SHP77 (cell line): ENCODE results near the gene KNCN.

Experiments
- DNase-seq, 2 experiments: peaks; one replicate each; lab custom pipeline; 2025; lab: John Stamatoyannopoulos, UW

KNCN gene

DNA sequence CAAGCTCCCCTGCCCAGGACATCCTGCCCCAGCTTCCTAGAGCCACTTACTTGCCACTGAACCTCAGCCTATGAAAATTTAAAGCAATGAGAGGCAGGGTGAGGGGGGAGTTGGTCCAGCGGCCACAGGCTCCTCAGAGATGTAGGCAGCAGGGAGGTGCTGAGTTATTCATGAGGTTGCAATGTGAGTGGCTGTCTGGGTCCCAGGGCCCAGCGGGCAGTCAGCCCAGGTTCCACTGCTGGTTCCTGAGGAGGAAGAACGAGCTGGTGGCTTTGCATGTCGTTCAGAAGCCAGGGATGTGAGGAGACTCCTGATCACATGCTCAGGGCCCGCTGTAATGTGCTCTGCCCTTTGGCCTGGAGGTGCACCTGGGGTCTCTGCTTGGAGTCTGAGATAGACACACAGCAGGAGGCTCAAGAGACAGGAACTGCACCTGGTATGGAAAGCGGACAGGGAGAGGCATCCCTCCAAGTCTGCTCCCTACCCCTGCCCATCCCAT is at the start of gene KNCN:
Gene KNCN, minus strand, starts transcription at position 51 of the 499 bp plus-strand sequence. CDS start 432 bp downstream, outside the sequence.
- DNase-seq: no peak

DNA sequence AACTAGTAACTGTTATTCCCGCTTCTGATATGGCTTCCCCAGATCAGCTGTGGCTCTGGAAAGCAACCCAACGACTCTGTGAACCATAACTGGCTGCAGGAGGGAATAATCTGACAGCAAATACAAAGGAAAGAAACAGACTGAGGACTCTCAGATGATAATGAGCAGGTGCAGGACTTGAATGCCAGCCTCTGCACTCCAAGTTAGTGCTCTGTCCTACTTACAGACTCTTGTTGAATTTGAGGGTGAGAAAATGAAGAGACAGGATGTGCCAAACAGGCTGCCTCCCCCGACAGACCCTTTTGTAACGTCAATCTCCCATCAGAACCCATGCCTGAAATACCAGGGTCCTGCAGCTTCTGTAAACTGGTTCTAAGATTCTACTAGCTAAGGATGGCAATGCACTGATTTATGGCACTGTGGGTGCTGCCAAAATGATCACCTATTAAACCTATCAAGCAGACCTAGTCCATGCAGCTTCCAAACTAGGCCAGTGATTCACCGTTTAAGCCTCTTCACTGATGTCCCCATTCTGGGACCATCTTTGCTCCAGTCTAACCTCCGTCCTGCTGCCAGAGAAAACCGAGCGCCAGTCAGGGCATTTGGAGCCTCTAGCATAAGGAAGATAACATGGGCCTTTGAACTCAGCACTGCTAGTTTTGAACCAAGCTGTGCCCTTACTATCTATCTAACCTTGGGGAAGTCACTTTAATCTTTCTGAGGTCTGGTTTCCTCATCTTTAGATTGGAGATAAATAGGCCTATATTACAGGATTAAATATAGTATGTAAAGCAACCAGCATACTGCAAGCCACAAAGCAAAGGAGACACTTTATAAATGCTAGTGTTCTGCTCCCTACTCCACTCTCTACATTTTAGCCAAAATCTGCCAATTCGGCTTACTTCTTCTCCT is 47.9 kb upstream of the KNCN start:
- DNase-seq: no peak

DNA sequence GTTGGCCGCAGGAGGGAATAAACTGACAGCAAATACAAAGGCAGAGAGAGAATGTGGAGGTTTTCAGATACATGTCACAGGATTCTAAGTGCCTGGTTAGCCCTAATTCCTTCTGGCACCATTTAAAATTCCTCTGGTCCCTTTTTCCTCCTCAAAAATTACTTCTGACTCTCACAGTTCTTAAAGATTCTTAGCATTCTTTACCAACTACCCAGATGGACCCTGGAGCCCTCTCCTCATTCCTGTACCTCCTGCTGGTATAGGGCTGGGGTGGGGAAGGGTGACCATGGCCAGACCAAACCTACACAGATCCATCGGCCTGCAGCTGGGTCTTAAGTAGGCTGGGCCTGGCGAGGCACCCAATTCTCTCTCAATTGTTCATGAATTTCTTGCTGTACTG is 45.4 kb upstream of the KNCN start:
- no peak for DNase-seq

DNA sequence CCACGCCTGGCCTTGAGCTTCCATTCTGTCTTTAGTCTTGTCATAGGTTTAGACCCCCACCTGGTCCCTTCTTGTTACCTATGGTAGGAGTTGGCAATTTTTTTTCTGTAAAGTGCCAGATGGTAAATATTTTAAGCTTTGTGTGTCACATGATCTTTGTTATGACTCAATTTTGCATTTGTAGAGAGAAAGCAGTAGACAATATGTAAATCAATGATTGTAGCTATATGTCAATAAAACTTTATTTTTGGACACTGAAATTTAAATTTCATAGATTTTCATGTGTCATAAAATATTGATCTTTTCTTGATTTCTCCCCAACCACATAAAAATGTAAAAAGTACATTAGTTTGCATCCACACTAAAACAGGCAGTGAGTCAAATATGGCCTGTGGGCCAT is 44.6 kb upstream of the KNCN start:
- no peak for DNase-seq

DNA sequence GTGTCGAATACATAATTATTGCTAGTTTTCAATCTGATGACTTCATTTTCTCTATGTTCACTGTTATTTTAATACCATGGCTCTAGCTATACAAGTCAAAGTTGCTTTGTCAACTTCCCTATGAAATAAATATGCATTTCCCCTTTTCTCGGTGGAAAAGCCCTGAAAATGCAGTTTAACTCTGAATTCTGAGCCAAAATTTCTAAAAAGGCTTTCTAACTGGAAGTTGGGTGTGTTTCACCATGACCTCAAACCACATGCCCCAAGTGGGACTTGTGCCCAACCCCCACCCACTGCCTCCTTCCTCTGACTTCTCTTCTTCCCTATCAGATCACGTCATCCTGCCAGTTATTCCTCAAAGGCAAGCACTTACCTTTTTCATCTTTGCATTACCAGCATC is 43.7 kb upstream of the KNCN start:
- DNase-seq: no peak

DNA sequence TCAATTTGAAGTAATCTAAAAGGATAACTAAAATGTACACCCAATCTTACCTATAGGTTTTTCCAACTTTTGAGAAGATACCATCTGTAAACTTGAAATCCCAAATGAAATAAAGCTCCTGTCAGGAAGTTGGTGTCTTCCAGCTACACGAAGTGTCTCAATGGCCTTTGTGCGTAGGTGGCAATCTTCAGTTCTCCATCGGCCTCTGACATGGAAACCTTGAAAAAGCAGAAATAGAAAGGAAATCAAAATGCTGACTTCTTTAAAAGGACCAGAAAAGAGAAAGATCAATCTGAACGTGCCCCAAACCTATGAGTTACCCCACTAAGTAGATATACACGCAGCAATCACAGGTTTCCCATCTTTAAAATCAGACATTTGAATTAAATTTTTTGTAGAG is 42.6 kb upstream of the KNCN start:
- no peak for DNase-seq

DNA sequence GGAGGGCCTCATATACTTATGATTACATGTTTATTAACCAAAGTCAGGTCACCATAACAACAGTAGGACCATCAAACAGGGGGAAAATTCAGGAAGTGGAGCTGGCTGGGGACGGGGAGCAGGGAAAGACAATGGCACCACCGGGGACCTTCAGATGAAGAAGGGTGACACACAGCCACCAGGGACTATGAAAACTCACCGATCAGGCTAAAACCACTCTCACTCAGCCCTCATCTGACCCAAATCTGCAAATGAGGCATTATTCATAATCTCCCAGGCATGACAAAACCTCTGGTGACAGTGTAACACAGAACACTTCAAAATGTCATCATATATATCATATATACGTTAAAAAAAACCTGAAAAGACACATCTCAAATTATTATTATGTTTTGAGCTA is 41.4 kb upstream of the KNCN start:
- DNase-seq: no peak

DNA sequence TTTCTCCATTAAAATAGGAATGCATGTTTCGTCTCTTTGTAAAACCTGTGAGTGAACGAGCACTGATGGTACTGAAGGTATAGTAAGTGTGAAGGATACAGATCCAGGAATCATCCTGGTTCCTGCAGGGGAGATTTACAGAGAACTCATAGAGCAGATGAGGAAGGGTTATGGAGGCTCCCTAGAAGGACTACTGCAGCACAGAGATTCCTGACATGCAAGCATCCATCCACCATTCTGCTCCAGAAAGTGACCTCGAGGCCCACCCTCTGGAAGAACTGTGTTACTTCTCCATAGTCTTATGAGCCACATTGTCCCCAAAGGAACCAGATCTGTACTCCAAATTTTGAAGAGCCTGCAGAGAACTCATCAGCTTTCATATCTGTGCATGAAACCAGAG is 38.1 kb upstream of the KNCN start:
- no peak for DNase-seq

DNA sequence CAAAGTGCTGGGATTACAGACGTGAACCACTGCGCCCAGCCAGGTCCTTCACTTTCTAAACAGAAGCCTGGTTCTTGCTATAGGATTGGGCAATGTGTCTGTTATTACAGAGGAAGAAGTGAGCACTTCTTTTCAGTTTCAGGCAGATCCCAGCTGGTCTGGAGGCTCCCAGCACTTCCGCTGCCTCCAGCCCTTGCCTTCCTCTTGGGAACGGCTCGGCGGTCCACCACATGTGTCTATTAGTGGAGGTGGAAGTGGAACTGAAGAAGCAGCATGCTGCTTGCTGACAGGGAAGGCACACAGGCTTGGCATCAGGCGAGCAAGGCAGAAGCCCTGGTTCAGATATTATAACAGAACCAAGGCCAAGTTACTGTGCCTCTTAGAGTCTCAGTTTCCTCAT is 35.6 kb upstream of the KNCN start:
- no peak for DNase-seq

DNA sequence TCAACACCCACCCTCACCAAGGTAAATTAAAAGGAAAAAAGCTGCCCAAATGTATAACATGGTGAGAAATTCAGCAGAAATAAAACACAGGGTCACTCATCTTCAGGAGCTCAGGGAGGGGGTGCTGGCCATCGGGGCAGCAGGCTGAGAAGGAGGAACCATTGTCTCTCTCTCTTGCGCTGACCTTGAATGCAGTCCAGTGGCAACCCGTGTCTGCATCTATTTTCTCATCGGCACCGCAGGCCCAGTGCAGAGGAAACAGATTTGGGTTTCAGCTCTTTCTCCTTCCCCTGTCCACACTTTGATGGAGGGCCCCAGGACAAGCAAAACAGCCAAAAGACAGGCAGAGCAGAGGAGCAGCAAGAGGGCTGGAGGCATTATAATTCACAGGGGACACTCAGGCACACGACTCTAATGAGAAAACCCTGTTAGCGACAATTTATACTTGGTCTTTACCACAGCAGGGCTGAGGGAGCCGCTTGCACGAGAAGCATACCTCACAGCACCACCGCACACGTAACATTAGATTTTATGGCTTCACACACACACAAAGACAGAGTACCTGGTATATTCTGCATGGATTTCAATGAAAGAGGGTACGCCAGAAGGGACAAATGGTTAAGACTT is 34.0 kb upstream of the KNCN start:
- no peak for DNase-seq

DNA sequence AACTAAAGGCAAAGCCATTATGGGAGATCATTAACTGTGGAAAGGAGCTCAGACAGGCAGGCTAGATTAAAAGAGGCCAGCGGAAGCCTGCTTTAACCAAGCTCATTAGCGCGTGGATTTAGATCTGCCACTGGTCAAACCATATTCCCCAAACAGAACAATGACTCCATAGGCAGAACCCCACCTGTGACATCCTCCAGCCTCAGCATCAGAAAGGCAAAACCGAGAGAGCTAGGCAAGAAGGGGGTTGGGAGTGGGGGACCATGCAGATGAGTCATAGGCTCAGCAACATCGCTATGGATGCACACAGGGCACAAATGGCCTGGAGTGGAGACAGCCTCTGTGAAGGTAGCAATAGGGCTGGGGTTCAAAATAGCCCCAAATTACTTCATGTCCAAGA is 32.0 kb upstream of the KNCN start:
- DNase-seq: no peak

DNA sequence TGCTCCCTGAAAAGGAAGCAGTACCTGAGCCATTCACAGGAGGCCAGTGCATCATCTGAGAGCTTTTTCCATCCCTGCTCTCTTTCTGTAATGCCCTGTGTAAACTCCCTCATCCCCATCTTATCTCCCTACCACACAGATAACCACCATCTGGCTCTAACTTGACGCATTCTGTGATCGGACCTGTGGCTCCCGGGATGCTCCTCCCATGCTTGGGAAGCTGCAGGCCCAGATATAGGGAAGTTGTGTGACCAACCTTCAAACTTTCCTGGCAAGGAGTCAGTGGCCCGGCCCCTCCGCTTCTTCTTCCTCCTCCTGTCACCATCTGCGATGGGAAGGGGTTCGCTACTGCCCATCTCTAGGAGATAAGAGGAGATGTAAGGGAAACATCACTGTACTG is 31.5 kb upstream of the KNCN start:
- no peak for DNase-seq

DNA sequence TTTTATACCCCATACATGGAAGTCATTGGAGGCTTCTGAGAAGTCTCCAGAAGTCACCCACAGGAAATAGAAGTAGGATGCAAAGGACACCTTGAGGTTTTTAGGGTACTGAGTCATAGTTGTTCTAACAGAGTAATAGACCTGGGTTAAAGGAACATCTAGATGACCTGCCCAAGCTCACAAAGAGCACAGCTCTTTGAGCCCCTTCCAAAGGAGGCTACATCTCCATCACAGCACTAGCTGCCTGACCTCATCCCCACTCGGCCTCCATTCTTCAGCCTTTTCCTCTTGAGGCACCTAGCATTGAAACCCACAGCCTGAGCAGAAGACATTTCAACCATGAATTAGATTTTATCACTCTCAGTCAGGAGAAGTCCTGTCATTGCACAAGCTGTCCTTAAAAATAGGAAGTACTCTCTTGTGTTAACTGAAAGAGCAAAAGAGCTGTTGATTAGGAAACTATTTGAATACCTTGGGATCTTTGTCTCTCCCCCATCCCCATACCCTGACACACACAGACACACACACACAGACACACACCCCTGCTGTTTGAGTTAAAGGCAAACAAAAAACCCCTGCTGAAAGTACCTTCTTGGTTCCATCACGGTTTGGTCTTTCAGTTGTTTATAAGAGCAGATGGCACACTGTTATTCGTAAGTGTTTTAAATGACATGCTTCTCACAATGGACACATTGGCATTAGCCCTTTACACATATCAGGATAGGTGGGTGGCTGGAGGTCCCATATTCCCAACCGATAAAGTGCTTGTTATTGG is 30.4 kb upstream of the KNCN start:
- DNase-seq: no peak

DNA sequence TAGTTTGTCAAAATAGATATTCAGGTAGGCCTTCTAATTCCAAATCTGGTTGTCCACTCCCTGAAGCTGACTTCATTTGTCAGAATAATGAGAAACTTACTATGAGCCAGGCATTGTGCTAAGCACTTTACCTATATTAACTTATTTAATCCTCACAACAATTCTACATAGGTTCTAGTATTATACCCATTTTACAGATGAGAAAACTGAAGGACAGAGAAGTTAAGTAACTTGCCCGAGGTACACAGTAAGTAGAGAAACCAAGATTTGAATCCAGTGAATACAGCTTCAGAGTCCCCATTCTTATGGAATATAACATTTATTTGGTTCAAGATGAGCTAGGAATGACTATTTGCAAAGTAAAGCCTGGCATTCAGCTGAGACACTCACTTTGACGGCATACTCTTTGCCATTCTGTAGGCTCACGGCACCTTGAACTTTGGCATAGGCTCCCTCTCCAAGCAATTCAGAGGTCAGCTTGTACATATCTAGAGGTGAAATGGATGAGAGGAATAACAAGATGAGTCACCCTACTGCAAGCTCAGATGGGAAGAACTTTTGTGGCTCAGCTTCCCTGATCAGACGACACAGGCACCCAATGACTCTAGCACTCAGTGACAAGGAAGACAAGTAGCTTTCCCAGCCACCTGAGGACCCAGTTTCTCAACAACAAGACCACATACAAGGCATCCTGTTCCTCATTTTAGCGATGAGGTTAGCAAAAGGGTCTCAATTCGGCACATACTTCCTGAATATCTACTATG is 28.9 kb upstream of the KNCN start:
- DNase-seq: no peak

DNA sequence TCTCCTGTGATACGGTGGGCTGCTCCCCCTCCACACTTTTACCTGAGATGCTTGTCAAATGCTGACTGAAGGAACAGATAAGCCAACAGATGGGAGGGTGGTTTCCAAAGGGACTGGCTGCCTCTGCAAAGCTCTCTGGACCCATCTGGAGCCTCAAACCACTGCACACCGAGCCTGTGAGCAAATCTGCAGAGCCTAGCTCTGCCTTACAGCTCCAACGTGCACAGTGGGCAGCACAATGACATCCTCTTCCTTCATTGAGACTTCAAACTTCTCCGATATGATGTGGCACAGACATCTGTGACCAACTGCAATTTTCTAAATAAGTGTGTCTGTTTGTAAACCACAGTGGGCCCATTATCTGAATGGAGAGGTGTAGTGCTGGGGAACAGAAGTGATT is 26.2 kb upstream of the KNCN start:
- DNase-seq: no peak

DNA sequence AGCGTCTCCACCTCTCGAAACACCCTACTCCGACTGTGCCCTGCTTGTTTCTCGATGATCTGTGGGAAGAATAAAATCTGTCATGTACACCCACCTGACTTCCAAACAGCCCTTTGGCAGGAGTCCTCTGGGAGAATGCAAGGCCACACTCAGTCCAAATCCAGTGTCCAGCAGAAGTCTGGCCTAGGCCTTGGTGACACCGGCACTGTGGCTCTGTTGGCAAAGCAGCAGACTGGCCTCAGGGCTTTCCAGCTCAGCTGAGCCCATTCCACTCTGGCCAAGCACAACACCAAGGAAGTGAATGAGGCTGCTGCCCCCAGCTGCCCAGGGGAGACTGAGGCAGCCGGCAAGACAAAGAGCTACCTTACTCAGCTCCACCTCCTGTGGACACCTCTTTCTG is 25.1 kb upstream of the KNCN start:
- DNase-seq: no peak

DNA sequence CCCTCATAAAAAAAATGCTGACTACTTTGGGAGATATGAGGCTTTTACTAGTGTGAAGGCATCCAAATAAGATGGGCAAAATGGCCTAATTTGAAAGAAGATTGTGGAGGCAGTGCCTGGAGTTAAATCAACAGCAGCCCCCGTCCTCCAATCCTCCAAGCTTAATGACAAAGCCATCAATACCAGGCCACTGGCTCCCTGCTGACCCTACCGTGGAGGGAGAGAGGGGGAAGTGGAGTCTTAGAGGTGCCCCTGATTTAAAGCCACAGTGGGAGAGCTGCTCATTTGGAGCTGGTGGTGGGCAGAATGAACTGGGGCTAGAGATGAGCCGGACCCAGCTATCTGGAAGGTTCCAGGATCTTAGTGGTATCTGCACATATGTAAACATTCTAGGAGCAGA is 24.3 kb upstream of the KNCN start:
- DNase-seq: no peak

DNA sequence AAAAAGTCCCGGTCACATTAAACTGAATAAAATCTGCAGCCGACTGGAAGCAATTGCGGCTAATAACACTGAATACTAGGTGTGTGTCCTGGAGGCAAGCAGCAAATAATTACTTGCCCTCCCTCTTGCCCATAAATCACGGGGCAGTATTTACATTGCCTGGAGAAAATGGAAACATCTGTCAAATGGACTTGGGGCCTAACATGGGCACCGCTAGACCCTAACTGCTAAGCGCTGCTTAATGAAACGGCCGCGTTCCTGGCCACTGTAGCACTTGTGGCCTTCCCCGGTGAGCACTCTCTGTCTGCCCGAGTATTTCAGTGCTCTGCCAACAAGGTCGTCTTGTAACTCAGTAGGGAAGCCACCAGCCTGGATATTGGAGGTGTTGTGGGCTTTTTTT is 23.9 kb upstream of the KNCN start:
- DNase-seq: peak in 1 of 2 experiments; percentile 2

DNA sequence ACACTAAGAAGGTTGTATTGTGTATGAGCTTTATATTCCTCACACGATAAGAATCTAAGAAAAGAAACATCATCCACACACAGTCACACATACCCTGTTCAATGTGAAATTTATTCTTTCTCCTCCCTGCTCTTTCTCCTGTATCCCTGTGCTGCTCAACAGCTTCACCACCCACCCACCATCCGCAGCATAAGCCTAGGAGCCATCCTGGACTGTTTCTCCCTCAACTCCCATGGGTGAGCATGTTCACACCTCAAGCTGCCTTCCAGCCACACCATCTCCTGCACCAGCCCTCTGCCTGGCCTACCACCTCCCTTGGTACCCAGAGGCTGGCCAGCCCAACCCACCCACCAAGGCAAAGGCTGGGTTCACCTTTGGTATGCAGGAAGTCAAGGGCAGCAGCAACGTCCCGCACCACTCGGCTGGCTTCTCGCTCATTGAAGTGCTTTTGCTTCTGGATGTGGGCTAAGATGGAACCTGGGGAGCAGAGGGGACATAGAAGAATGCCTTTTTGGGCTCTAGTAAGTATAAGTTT is 20.3 kb upstream of the KNCN start:
- DNase-seq: no peak

DNA sequence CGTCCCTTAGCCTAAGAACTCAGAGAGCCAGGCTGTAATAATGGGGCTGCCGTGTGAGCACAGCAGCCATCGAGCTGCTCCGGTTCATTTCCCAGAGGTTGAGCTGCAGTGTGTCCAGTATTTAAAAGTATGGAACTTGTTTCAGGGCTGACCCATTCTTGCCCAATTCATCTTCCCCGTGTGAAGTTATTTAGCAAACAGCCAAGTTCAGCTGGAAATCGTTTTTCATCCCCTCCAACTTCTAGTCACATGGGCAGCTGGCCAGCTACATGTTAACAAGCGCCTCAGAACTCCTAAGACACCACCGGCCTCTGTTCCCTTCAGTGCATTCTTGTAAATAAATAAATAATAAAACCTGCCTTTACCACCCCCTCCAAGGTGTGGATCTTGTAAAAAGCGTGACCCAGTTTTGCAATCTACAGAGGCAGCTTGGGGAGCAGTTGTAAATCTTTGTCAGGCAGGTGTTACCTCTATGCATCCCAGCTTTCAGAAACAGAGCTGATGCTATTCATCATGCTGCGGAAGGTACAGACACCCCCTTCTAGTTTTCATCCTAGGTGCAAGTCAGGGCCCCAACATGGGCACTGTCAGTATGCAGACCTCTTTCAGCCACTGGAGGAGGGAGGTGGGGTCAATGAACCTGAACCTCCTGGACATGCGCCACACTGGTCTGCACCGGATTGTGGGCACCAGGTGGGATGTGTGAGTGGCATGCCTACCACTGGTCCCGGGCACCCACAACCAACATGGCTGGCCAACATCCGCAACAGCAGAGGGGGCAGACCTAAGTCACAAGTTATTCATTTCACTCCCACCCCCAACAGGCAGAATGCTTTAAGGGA is 18.7 kb upstream of the KNCN start:
- no peak for DNase-seq

DNA sequence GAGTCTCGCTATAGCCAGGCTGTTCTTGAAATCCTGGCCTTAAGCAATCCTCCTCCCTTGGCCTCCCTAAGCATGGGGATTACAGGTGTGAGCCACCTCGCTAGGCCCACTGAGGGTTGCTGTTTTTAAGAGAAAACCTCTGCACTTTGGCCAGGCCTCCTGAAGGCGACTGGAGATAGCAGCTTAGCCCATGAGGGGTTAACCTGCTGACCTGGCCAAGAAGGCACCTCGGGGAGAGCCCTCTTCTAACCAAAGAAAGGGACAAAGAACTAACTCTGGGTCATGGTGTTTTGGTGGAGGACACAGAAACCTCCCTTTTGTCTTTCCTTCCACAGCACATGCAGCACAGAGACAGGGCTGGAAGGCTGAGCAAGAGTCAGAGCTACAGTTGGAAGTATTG is 17.7 kb upstream of the KNCN start:
- no peak for DNase-seq
